K562 (cell line): ENCODE measurements around the gene ACAT2. TPM values are rescaled to one million over a fixed set of nuclear protein-coding genes. Genes with fewer than 3 reads are reported as not detected.

ENCODE experiments used
- BHLHE40 ChIP-seq: IDR thresholded peaks from 2 replicates; pipeline ENCODE4 v1.6.1; 2011; ENCODE audit warnings: low read length, improper control_type of control experiment
- CBX2 ChIP-seq: fragments of 200-600 bp; sonication (generic); IDR thresholded peaks from one replicate; pipeline ENCODE4 v1.6.1; 2012; ENCODE audit warnings: mild to moderate bottlenecking, low read length, inconsistent platforms; ENCODE audit not compliant: insufficient read depth, poor library complexity, severe bottlenecking
- CUX1 ChIP-seq: fragments of 200-800 bp; sonication (Bioruptor generic); IDR thresholded peaks from 2 replicates; pipeline ENCODE4 v1.6.1; 2016; ENCODE audit warnings: missing genetic modification characterization, missing compliant biosample characterization
- HCFC1 ChIP-seq: IDR thresholded peaks from 2 replicates; pipeline ENCODE4 v1.6.1; 2012; ENCODE audit warnings: low read depth, low read length, improper control_type of control experiment
- HDAC6 ChIP-seq: IDR thresholded peaks from 2 replicates; pipeline ENCODE4 v1.6.1; 2012; ENCODE audit warnings: low read depth, mild to moderate bottlenecking, control low read depth, inconsistent platforms, low read length, moderate library complexity
- IRF1 ChIP-seq: sonication (generic); formaldehyde crosslinking; IDR thresholded peaks from 2 replicates; pipeline ENCODE4 v1.8.0; 2022; ENCODE audit warnings: missing genetic modification reagents, mild to moderate bottlenecking, borderline replicate concordance
- MAX ChIP-seq: sonication (generic); formaldehyde crosslinking; IDR thresholded peaks from 2 replicates; pipeline ENCODE4 v1.9.0; 2022; ENCODE audit warnings: mild to moderate bottlenecking, missing genetic modification reagents
- NFE2L1 ChIP-seq: fragments of 450-650 bp; IDR thresholded peaks from 2 replicates; pipeline ENCODE4 v1.6.1; 2016; ENCODE audit warnings: missing genetic modification characterization, low read depth, mild to moderate bottlenecking, missing compliant biosample characterization, moderate library complexity, borderline replicate concordance
- NR3C1 ChIP-seq: sonication (generic); formaldehyde crosslinking; IDR thresholded peaks from 2 replicates; pipeline ENCODE4 v1.8.1; 2022; ENCODE audit warnings: missing genetic modification reagents
- RNF2 ChIP-seq: sonication (generic); IDR thresholded peaks from 2 replicates; pipeline ENCODE4 v1.6.1; 2016
- RUNX1 ChIP-seq: sonication (generic); IDR thresholded peaks from 2 replicates; pipeline ENCODE4 v1.6.1; 2016; ENCODE audit warnings: antibody characterized with exemption, low read depth
- SP2 ChIP-seq: IDR thresholded peaks from 2 replicates; pipeline ENCODE4 v1.6.1; 2011; ENCODE audit warnings: mild to moderate bottlenecking, low read depth, low read length, moderate library complexity; ENCODE audit not compliant: poor library complexity, severe bottlenecking; ENCODE audit errors: extremely low read depth
- TFE3 ChIP-seq: fragments of 450-650 bp; formaldehyde crosslinking; IDR thresholded peaks from 2 replicates; pipeline ENCODE4 v1.4.0; 2020; ENCODE audit warnings: mild to moderate bottlenecking, mixed read lengths
- ZNF121 ChIP-seq: sonication (generic); formaldehyde crosslinking; conservative IDR thresholded peaks from 2 replicates; pipeline ENCODE4 v1.8.0; 2022; ENCODE audit warnings: missing genetic modification reagents
- ZNF280A ChIP-seq: fragments of 450-650 bp; IDR thresholded peaks from 2 replicates; pipeline ENCODE4 v1.6.1; 2018; ENCODE audit warnings: mild to moderate bottlenecking, low read depth; ENCODE audit not compliant: partially characterized antibody
- polyA plus RNA-seq, 8 experiments: library from polyadenylated mRNA; depleted of rRNA in 4 of 8; stranded (reverse) in 5 of 8; unstranded in 3 of 8; fragments of >200 nt; fragmentation: Nextera tagmentation in 2 of 8; fragmentation: Illumina TruSeq in 1 of 8; extraction: Ambion mirVana in 2 of 8; extraction: Trizol in 1 of 8; gene quantifications; 2 replicates each; pipeline versions ENCODE4 v1.2.1 to v1.2.3, GENCODE V29; 2011 to 2014; ENCODE audit warnings: inconsistent platforms in 1 of 8, missing spikeins in 1 of 8
- total RNA-seq, 7 experiments: library from RNA; depleted of rRNA in 6 of 7; stranded (reverse); fragments of >200 nt in 6 of 7; fragmentation: Illumina TruSeq in 2 of 7; extraction: Trizol in 2 of 7; gene quantifications; 2 replicates each; pipeline versions ENCODE4 v1.2.1 to v1.2.3, GENCODE V29; 2011 to 2021; ENCODE audit warnings: low replicate concordance in 1 of 7

ACAT2 gene
- total and polyA plus RNA-seq, 9 of the 15 experiments (the other 6 are each of a cell fraction or from before 2014, with no cell fraction given), result 63.0 to 309 (median 144) TPM

GRCh38 chr6:159726918-159727716 is 34.7 kb upstream of the ACAT2 start, which contains the start of gene WTAP (continued):
- no peak for TF ChIP-seq TFE3 (CRISPR knock-in tag)
- peak; percentile 99 for TF ChIP-seq MAX (CRISPR knock-in tag)
- no peak for TF ChIP-seq HDAC6
- peak; percentile 84 for TF ChIP-seq BHLHE40
- peak; percentile 89; the same call in 1 of the 2 replicates for TF ChIP-seq IRF1 (CRISPR knock-in tag)
- TF ChIP-seq HCFC1, result peak; percentile 78
- no peak for TF ChIP-seq CBX2
- peak; percentile 95 for TF ChIP-seq RNF2
- 0 out of 2 replicates have a peak, but pooled peaks have one; percentile 56 for TF ChIP-seq NR3C1 (CRISPR knock-in tag)
- no peak for TF ChIP-seq SP2
- TF ChIP-seq CUX1 (CRISPR knock-in tag), result 0 out of 2 replicates have a peak, but pooled peaks have one; percentile 5
- TF ChIP-seq NFE2L1 (tag), result no peak
- TF ChIP-seq ZNF280A, result no peak
- peak; percentile 77 for TF ChIP-seq RUNX1
- TF ChIP-seq ZNF121 (CRISPR knock-in tag), result 0 out of 2 replicates have a peak, but pooled peaks have one; percentile 21
